WTC11 (cell line): Measurements from ENCODE around the gene C6orf163.

ENCODE experiments used
- CREB1 ChIP-seq: sonication (generic); formaldehyde crosslinking; IDR thresholded peaks from 2 replicates; pipeline ENCODE4 v1.8.0; 2023; ENCODE audit warnings: mild to moderate bottlenecking, missing genetic modification reagents
- ETV6 ChIP-seq: sonication (generic); formaldehyde crosslinking; IDR thresholded peaks from 2 replicates; pipeline ENCODE4 v1.8.1; 2022; ENCODE audit warnings: mild to moderate bottlenecking, missing genetic modification reagents
- MXD4 ChIP-seq: fragments of 250-450 bp; sonication (Bioruptor Pico); IDR thresholded peaks from 2 replicates; pipeline ENCODE4 v1.8.0; 2021; ENCODE audit warnings: mild to moderate bottlenecking, moderate library complexity, borderline replicate concordance
- TF ChIP-seq, protein P1 (sequence below): sonication (generic); formaldehyde crosslinking; IDR thresholded peaks from 2 replicates; pipeline ENCODE4 v1.8.1; 2023; ENCODE audit warnings: mild to moderate bottlenecking, missing genetic modification reagents, moderate library complexity
- TF ChIP-seq, protein P2 (sequence below): fragments of 200-600 bp; IDR thresholded peaks from 2 replicates; pipeline ENCODE4 v1.8.0; 2022; ENCODE audit warnings: antibody characterized with exemption
- TF ChIP-seq, protein P3 (sequence below): sonication (generic); formaldehyde crosslinking; IDR thresholded peaks from 2 replicates; pipeline ENCODE4 v1.8.0; 2022; ENCODE audit warnings: mild to moderate bottlenecking, missing genetic modification reagents
- TF ChIP-seq, protein P4 (sequence below): sonication (generic); formaldehyde crosslinking; IDR thresholded peaks from 2 replicates; pipeline ENCODE4 v1.8.0; 2022; ENCODE audit warnings: mild to moderate bottlenecking, missing genetic modification reagents

- TF ChIP-seq MXD4 (CRISPR knock-in tag): no peak
- no peak for TF ChIP-seq ETV6 (CRISPR knock-in tag)
- TF ChIP-seq, protein P1, sequence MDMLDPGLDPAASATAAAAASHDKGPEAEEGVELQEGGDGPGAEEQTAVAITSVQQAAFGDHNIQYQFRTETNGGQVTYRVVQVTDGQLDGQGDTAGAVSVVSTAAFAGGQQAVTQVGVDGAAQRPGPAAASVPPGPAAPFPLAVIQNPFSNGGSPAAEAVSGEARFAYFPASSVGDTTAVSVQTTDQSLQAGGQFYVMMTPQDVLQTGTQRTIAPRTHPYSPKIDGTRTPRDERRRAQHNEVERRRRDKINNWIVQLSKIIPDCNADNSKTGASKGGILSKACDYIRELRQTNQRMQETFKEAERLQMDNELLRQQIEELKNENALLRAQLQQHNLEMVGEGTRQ: no peak
- TF ChIP-seq, protein P2, sequence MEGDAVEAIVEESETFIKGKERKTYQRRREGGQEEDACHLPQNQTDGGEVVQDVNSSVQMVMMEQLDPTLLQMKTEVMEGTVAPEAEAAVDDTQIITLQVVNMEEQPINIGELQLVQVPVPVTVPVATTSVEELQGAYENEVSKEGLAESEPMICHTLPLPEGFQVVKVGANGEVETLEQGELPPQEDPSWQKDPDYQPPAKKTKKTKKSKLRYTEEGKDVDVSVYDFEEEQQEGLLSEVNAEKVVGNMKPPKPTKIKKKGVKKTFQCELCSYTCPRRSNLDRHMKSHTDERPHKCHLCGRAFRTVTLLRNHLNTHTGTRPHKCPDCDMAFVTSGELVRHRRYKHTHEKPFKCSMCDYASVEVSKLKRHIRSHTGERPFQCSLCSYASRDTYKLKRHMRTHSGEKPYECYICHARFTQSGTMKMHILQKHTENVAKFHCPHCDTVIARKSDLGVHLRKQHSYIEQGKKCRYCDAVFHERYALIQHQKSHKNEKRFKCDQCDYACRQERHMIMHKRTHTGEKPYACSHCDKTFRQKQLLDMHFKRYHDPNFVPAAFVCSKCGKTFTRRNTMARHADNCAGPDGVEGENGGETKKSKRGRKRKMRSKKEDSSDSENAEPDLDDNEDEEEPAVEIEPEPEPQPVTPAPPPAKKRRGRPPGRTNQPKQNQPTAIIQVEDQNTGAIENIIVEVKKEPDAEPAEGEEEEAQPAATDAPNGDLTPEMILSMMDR: no peak
- no peak for TF ChIP-seq CREB1 (CRISPR knock-in tag)
- TF ChIP-seq, protein P3, sequence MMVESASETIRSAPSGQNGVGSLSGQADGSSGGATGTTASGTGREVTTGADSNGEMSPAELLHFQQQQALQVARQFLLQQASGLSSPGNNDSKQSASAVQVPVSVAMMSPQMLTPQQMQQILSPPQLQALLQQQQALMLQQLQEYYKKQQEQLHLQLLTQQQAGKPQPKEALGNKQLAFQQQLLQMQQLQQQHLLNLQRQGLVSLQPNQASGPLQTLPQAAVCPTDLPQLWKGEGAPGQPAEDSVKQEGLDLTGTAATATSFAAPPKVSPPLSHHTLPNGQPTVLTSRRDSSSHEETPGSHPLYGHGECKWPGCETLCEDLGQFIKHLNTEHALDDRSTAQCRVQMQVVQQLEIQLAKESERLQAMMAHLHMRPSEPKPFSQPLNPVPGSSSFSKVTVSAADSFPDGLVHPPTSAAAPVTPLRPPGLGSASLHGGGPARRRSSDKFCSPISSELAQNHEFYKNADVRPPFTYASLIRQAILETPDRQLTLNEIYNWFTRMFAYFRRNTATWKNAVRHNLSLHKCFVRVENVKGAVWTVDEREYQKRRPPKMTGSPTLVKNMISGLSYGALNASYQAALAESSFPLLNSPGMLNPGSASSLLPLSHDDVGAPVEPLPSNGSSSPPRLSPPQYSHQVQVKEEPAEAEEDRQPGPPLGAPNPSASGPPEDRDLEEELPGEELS (CRISPR knock-in tag): no peak
- TF ChIP-seq, protein P4, sequence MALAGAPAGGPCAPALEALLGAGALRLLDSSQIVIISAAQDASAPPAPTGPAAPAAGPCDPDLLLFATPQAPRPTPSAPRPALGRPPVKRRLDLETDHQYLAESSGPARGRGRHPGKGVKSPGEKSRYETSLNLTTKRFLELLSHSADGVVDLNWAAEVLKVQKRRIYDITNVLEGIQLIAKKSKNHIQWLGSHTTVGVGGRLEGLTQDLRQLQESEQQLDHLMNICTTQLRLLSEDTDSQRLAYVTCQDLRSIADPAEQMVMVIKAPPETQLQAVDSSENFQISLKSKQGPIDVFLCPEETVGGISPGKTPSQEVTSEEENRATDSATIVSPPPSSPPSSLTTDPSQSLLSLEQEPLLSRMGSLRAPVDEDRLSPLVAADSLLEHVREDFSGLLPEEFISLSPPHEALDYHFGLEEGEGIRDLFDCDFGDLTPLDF (CRISPR knock-in tag): no peak
Observed at GRCh38 chr6:87376643-87377042, 32.0 kb downstream of the C6orf163 start.
